SK-N-SH treated with all-trans-retinoic acid at 6 μM for 48 hours (cell line): ENCODE results near the gene SRMS.

Source experiments
- ATAC-seq: fragments of 200-7000 bp; cut with Tn5 transposase; 3 replicates; pipeline ENCODE4 v1.9.1; 2020; ENCODE audit warnings: mild to moderate bottlenecking, moderate library complexity
- ARNTL ChIP-seq: fragments of 450-650 bp; formaldehyde crosslinking; IDR thresholded peaks from 2 replicates; pipeline ENCODE4 v1.5.0; 2020; ENCODE audit warnings: low read depth, mild to moderate bottlenecking, moderate library complexity, borderline replicate concordance
- BACH2 ChIP-seq: fragments of 250-450 bp; sonication (Bioruptor Pico); IDR thresholded peaks from 2 replicates; pipeline ENCODE4 v1.9.0; 2021; ENCODE audit warnings: mild to moderate bottlenecking, borderline replicate concordance
- CSDC2 ChIP-seq: fragments of 250-450 bp; sonication (Bioruptor Pico); IDR thresholded peaks from 2 replicates; pipeline ENCODE4 v1.5.0; 2020; ENCODE audit warnings: mild to moderate bottlenecking, moderate library complexity
- GLIS3 ChIP-seq: fragments of 250-450 bp; sonication (Bioruptor Pico); IDR thresholded peaks from 2 replicates; pipeline ENCODE4 v1.5.0; 2020; ENCODE audit warnings: mild to moderate bottlenecking, moderate library complexity
- ISL1 ChIP-seq: fragments of 250-450 bp; sonication (Bioruptor Pico); IDR thresholded peaks from 2 replicates; pipeline ENCODE4 v2.1.2; 2022; ENCODE audit warnings: mild to moderate bottlenecking, moderate library complexity
- OSR1 ChIP-seq: fragments of 250-450 bp; sonication (Bioruptor Pico); IDR thresholded peaks from 2 replicates; pipeline ENCODE4 v1.8.0; 2022; ENCODE audit warnings: moderate library complexity, mild to moderate bottlenecking, inconsistent platforms
- PPARA ChIP-seq: fragments of 250-450 bp; sonication (Bioruptor Pico); IDR thresholded peaks from 2 replicates; pipeline ENCODE4 v1.5.0; 2020; ENCODE audit warnings: mild to moderate bottlenecking, borderline replicate concordance
- RARB ChIP-seq: fragments of 250-450 bp; sonication (Bioruptor Pico); IDR thresholded peaks from 2 replicates; pipeline ENCODE4 v1.8.0; 2021; ENCODE audit warnings: mild to moderate bottlenecking, moderate library complexity
- SNAI2 ChIP-seq: fragments of 250-450 bp; sonication (Bioruptor Pico); IDR thresholded peaks from 2 replicates; pipeline ENCODE4 v1.5.0; 2020; ENCODE audit warnings: mild to moderate bottlenecking, moderate library complexity
- TCF4 ChIP-seq: fragments of 250-450 bp; sonication (Bioruptor Pico); IDR thresholded peaks from 2 replicates; pipeline ENCODE4 v1.8.0; 2021; ENCODE audit warnings: mild to moderate bottlenecking, moderate library complexity, borderline replicate concordance
- TOX ChIP-seq: fragments of 250-450 bp; sonication (Bioruptor Pico); IDR thresholded peaks from 2 replicates; pipeline ENCODE4 v1.8.0; 2021; ENCODE audit warnings: mild to moderate bottlenecking, moderate library complexity, borderline replicate concordance
- ZC3H10 ChIP-seq: fragments of 250-450 bp; sonication (Bioruptor Pico); IDR thresholded peaks from 2 replicates; pipeline ENCODE4 v1.5.1; 2021; ENCODE audit warnings: mild to moderate bottlenecking, moderate library complexity
- ZFP3 ChIP-seq: fragments of 250-450 bp; sonication (Bioruptor Pico); IDR thresholded peaks from 2 replicates; pipeline ENCODE4 v1.5.0; 2020; ENCODE audit warnings: mild to moderate bottlenecking, moderate library complexity
- ZFP30 ChIP-seq: fragments of 450-650 bp; formaldehyde crosslinking; IDR thresholded peaks from 2 replicates; pipeline ENCODE4 v1.5.0; 2022; ENCODE audit warnings: mild to moderate bottlenecking, moderate library complexity
- ZNF565 ChIP-seq: fragments of 450-650 bp; formaldehyde crosslinking; conservative IDR thresholded peaks from 2 replicates; pipeline ENCODE4 v1.5.0; 2020; ENCODE audit warnings: low read depth, mild to moderate bottlenecking, moderate library complexity
- ZNF70 ChIP-seq: fragments of 450-650 bp; formaldehyde crosslinking; IDR thresholded peaks from 2 replicates; pipeline ENCODE4 v1.5.0; 2020; ENCODE audit warnings: mild to moderate bottlenecking, moderate library complexity
- ZNF8 ChIP-seq: fragments of 450-650 bp; formaldehyde crosslinking; IDR thresholded peaks from 2 replicates; pipeline ENCODE4 v1.5.0; 2020; ENCODE audit warnings: mild to moderate bottlenecking, moderate library complexity
- TF ChIP-seq, protein P1 (sequence below): fragments of 250-450 bp; sonication (Bioruptor Pico); IDR thresholded peaks from 2 replicates; pipeline ENCODE4 v1.8.0; 2020; ENCODE audit warnings: mild to moderate bottlenecking, moderate library complexity, borderline replicate concordance
- TF ChIP-seq, protein P2 (sequence below): fragments of 250-450 bp; sonication (Bioruptor Pico); IDR thresholded peaks from 2 replicates; pipeline ENCODE4 v1.5.1; 2021; ENCODE audit warnings: mild to moderate bottlenecking, moderate library complexity
- TF ChIP-seq, protein P3 (sequence below): fragments of 250-450 bp; sonication (Bioruptor Pico); IDR thresholded peaks from 2 replicates; pipeline ENCODE4 v1.5.0; 2020; ENCODE audit warnings: mild to moderate bottlenecking, moderate library complexity
- TF ChIP-seq, protein P4 (sequence below): fragments of 250-450 bp; sonication (Bioruptor Pico); IDR thresholded peaks from 2 replicates; pipeline ENCODE4 v1.8.0; 2021; ENCODE audit warnings: low read depth, mild to moderate bottlenecking, moderate library complexity, borderline replicate concordance
- TF ChIP-seq, protein P5 (sequence below): fragments of 250-450 bp; sonication (Bioruptor Pico); IDR thresholded peaks from 2 replicates; pipeline ENCODE4 v1.5.1; 2020; ENCODE audit warnings: low read depth, mild to moderate bottlenecking, moderate library complexity

The SRMS gene

DNA sequence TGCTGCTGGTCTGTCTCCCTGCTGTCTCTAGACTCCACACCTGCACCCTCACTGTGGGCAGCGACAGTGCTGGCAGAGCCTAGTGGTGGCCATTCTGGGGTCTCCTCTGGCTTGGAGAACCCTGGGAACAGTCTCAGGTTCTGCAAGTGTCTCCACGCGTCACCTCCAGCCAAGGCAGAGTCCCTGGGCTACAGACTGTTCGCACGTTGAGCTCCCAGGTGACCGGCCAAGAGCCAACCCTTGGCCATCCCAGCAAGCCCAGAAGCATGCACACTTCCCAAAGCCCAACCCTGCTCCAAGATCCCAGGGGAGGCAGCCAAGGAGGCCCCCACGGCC, 53.5 kb downstream of the SRMS start:
- no peak for ATAC-seq
- TF ChIP-seq TCF4 (CRISPR knock-in tag) (no peak), TOX (no peak), ZC3H10 (CRISPR knock-in tag) (no peak), SNAI2 (no peak), ZNF8 (CRISPR knock-in tag) (no peak), ZNF70 (CRISPR knock-in tag) (no peak)
- TF ChIP-seq, protein P1, sequence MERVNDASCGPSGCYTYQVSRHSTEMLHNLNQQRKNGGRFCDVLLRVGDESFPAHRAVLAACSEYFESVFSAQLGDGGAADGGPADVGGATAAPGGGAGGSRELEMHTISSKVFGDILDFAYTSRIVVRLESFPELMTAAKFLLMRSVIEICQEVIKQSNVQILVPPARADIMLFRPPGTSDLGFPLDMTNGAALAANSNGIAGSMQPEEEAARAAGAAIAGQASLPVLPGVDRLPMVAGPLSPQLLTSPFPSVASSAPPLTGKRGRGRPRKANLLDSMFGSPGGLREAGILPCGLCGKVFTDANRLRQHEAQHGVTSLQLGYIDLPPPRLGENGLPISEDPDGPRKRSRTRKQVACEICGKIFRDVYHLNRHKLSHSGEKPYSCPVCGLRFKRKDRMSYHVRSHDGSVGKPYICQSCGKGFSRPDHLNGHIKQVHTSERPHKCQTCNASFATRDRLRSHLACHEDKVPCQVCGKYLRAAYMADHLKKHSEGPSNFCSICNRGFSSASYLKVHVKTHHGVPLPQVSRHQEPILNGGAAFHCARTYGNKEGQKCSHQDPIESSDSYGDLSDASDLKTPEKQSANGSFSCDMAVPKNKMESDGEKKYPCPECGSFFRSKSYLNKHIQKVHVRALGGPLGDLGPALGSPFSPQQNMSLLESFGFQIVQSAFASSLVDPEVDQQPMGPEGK (CRISPR knock-in tag): no peak

DNA sequence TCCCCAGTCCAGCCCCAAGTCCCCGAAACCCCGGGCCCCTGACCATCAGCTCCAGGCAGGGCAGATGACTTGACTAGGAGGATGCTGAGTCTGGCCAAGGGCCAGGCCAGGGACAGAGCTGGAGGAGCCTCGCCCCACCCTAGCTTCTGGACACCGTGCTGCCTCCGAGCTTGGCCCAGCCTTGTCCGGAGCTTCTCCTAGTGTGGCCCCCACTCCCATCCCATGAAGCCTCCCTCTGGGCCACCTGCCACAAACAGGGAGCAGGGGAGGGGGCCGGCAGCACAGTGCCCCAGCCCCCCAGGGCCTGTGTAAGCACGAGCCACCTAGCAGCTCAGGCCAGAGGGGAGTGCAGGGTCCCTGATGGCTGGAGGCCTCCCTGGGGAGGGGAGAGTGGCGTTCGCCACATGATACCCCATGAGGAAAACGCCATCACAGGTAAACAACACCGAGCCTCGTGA, 54.0 kb downstream of the SRMS start:
- no peak for TF ChIP-seq ZNF70 (CRISPR knock-in tag)
- TF ChIP-seq ZFP3 (CRISPR knock-in tag): no peak
- no peak for TF ChIP-seq ZNF8 (CRISPR knock-in tag)
- TF ChIP-seq, protein P2, sequence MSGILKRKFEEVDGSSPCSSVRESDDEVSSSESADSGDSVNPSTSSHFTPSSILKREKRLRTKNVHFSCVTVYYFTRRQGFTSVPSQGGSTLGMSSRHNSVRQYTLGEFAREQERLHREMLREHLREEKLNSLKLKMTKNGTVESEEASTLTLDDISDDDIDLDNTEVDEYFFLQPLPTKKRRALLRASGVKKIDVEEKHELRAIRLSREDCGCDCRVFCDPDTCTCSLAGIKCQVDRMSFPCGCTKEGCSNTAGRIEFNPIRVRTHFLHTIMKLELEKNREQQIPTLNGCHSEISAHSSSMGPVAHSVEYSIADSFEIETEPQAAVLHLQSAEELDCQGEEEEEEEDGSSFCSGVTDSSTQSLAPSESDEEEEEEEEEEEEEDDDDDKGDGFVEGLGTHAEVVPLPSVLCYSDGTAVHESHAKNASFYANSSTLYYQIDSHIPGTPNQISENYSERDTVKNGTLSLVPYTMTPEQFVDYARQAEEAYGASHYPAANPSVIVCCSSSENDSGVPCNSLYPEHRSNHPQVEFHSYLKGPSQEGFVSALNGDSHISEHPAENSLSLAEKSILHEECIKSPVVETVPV: no peak
- TF ChIP-seq GLIS3 (CRISPR knock-in tag): no peak
- no peak for TF ChIP-seq TOX
- no peak for TF ChIP-seq ZNF565 (CRISPR knock-in tag)
- TF ChIP-seq ARNTL (CRISPR knock-in tag): no peak
- TF ChIP-seq ISL1: no peak
- TF ChIP-seq SNAI2: no peak
- no peak for TF ChIP-seq CSDC2 (CRISPR knock-in tag)
- TF ChIP-seq, protein P1 (CRISPR knock-in tag): no peak
- no peak for TF ChIP-seq ZFP30 (CRISPR knock-in tag)
- no peak for TF ChIP-seq TCF4 (CRISPR knock-in tag)
- ATAC-seq: no peak

DNA sequence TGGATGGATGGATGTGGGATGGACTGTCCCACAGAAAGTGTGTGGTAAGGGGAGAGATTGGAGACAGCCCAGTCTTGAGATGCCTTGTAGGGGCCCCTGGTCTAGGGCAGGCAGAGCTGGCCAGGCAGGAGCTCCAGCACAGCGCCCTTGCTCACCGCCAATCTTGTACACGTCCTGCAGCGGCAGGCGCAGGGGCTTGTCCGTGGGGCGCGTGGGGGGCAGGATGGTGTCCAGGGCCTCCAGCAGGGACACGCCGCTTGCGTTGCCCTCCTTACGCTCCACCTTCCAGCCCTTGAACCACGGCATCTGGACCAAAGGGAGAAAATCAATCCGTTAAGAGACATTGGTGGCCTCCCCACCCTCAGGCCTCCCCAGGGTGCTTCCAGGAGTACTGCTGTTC, 54.6 kb downstream of the SRMS start:
- TF ChIP-seq PPARA (CRISPR knock-in tag): no peak
- TF ChIP-seq ZFP30 (CRISPR knock-in tag): no peak
- TF ChIP-seq ZC3H10 (CRISPR knock-in tag): no peak
- no peak for TF ChIP-seq BACH2 (CRISPR knock-in tag)
- TF ChIP-seq RARB (CRISPR knock-in tag): no peak
- no peak for TF ChIP-seq ISL1
- TF ChIP-seq, protein P3, sequence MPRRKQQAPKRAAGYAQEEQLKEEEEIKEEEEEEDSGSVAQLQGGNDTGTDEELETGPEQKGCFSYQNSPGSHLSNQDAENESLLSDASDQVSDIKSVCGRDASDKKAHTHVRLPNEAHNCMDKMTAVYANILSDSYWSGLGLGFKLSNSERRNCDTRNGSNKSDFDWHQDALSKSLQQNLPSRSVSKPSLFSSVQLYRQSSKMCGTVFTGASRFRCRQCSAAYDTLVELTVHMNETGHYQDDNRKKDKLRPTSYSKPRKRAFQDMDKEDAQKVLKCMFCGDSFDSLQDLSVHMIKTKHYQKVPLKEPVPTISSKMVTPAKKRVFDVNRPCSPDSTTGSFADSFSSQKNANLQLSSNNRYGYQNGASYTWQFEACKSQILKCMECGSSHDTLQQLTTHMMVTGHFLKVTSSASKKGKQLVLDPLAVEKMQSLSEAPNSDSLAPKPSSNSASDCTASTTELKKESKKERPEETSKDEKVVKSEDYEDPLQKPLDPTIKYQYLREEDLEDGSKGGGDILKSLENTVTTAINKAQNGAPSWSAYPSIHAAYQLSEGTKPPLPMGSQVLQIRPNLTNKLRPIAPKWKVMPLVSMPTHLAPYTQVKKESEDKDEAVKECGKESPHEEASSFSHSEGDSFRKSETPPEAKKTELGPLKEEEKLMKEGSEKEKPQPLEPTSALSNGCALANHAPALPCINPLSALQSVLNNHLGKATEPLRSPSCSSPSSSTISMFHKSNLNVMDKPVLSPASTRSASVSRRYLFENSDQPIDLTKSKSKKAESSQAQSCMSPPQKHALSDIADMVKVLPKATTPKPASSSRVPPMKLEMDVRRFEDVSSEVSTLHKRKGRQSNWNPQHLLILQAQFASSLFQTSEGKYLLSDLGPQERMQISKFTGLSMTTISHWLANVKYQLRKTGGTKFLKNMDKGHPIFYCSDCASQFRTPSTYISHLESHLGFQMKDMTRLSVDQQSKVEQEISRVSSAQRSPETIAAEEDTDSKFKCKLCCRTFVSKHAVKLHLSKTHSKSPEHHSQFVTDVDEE (CRISPR knock-in tag): no peak
- no peak for TF ChIP-seq ZNF70 (CRISPR knock-in tag)
- TF ChIP-seq, protein P4, sequence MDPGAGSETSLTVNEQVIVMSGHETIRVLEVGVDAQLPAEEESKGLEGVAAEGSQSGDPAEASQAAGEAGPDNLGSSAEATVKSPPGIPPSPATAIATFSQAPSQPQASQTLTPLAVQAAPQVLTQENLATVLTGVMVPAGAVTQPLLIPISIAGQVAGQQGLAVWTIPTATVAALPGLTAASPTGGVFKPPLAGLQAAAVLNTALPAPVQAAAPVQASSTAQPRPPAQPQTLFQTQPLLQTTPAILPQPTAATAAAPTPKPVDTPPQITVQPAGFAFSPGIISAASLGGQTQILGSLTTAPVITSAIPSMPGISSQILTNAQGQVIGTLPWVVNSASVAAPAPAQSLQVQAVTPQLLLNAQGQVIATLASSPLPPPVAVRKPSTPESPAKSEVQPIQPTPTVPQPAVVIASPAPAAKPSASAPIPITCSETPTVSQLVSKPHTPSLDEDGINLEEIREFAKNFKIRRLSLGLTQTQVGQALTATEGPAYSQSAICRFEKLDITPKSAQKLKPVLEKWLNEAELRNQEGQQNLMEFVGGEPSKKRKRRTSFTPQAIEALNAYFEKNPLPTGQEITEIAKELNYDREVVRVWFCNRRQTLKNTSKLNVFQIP (CRISPR knock-in tag): no peak
- TF ChIP-seq, protein P2: no peak
- TF ChIP-seq OSR1 (CRISPR knock-in tag): no peak
- no peak for TF ChIP-seq TCF4 (CRISPR knock-in tag)
- TF ChIP-seq, protein P5, sequence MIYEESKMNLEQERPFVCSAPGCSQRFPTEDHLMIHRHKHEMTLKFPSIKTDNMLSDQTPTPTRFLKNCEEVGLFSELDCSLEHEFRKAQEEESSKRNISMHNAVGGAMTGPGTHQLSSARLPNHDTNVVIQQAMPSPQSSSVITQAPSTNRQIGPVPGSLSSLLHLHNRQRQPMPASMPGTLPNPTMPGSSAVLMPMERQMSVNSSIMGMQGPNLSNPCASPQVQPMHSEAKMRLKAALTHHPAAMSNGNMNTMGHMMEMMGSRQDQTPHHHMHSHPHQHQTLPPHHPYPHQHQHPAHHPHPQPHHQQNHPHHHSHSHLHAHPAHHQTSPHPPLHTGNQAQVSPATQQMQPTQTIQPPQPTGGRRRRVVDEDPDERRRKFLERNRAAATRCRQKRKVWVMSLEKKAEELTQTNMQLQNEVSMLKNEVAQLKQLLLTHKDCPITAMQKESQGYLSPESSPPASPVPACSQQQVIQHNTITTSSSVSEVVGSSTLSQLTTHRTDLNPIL (CRISPR knock-in tag): no peak
- TF ChIP-seq ARNTL (CRISPR knock-in tag): no peak
- no peak for ATAC-seq
